ENCODE data around the gene GPATCH1.

Gene GPATCH1

GRCh38 chr19:33063753-33064457, 17.1 kb upstream of the GPATCH1 start:
- no peak for DNase-seq

DNA sequence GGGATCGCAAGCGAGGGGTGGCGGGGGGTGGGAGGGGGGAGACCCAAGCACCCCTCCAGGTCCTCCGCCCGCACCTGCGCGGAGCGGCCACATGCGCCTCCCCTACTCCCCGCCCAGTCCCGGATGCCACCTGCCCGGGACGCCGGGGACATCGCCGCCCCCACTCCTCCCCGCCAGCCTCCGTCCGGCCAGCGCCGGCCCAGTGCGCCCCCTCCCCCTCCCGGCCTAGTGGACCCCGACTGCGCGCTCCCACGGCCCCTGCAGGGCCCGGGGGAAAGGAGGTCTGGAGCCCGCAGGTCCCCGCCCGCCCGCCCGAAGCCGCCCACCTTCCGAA, 16.6 kb upstream of the GPATCH1 start:
- peak; percentile 23 for DNase-seq

- DNase-seq, result peak; percentile 68
Measured at GRCh38 chr19:33064792-33065550, 16.0 kb upstream of the GPATCH1 start, which contains the start of gene RHPN2. Gene RHPN2 (minus strand): TSS chr19:33064888. CDS start chr19:33064852, 36 bp downstream.

GRCh38 chr19:33066543-33066942, 14.4 kb upstream of the GPATCH1 start:
- no peak for DNase-seq

DNA sequence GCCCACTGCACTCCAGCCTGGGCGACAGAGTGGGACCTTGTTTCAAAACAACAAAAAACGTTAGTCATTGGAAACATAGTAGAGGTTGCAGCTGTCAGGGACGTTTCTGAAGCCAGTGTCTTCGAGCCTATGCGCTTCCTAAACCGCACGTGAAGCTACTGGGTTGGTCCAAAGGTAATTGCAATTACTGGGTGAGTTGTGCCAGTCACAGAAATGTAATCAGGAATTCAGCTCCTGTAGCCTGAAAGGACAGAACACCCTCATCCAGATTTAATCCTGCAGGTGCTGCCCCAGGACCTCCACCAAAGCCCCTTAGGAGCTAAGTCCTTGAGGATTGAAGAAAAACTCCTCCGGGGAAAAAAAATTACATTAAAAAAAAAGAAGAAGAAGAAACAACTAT, 13.9 kb upstream of the GPATCH1 start:
- no peak for DNase-seq

GRCh38 chr19:33071887-33072286, 9.1 kb upstream of the GPATCH1 start:
- DNase-seq, result no peak

DNA sequence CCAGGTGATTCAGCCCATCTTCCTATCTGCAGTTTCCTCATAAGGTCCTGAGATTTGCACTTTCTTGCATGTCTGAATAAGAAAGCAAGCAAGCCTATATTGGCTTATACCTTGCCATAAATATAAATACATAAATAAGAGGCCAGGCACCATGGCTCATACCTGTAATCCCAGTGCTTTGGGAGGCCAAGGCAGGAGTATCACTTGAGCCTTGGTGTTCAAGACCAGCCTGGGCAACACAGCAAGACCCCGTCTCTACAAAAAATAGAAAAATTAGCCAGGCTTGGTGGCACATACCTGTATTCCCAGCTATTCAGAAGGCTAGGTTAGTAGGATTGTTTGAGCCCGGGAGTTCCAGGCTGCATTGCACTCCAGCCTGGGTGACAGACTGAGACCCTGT, 5.5 kb upstream of the GPATCH1 start:
- no peak for DNase-seq

DNA sequence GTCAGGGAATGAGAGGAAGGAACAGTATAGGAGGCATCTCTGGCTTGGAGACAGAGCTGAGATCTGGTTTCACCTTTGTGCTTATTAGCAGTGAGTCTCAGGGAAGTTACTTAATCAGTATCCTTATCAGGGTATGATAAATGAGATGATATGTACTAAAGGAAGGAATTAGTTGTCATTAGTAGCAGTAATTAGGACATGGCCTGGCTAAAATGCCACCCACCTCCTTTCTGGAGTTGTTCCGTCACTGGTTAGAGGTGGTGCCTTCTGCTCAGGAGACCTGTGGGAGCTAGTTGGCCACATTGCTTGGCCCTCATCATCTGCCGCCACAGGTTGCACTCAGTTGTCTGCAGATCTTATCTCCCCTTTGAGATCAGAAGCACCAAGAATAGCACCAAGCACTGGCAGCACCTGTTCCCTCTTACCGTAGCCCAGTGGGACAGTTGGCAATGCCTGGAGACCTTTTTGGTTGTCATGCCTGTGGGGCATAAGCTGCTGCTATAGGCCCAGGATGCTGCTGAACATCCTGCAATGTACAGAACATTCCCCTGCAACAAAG, 4.7 kb downstream of the GPATCH1 start:
- DNase-seq, result no peak

DNA sequence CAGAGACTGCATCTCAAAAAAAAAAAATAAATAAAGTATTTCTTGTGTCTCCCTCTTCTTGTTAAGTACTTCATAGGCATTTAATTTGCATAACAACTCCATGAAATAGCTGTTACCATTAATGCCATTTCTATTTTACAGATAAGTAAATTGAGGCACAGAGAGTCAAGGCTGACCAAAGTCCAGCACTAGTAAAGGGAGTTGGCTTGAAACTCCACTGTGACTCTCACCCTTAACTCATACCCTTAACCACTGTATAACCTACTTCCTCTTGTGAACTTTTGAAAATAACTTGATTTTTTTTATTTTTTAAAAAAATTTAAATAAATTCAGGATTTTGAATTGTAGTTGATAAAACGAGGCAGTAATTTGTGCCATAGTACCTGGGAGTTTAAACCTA, 6.0 kb downstream of the GPATCH1 start:
- DNase-seq, result no peak

DNA sequence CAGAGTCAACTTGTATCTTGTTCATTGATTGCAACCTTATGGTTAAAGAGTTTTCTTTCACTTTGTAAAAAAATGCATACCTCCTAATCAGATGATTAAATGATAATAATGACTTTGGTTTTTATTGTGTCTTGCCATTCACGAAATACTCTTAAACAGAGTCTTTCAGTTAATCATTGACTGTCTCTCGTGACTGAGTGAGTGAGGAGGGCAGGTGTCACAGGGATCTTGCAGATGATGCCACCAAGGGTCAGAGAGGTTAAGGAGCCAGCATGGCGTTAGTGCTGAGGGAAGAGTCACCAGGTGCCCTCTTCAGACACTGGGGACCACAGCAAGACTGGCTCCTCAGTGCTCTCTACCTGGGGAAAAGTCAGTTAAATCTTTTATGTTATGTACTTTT, 8.0 kb downstream of the GPATCH1 start:
- no peak for DNase-seq

- no peak for DNase-seq
Measured at GRCh38 chr19:33090179-33090578, 9.2 kb downstream of the GPATCH1 start.

DNA sequence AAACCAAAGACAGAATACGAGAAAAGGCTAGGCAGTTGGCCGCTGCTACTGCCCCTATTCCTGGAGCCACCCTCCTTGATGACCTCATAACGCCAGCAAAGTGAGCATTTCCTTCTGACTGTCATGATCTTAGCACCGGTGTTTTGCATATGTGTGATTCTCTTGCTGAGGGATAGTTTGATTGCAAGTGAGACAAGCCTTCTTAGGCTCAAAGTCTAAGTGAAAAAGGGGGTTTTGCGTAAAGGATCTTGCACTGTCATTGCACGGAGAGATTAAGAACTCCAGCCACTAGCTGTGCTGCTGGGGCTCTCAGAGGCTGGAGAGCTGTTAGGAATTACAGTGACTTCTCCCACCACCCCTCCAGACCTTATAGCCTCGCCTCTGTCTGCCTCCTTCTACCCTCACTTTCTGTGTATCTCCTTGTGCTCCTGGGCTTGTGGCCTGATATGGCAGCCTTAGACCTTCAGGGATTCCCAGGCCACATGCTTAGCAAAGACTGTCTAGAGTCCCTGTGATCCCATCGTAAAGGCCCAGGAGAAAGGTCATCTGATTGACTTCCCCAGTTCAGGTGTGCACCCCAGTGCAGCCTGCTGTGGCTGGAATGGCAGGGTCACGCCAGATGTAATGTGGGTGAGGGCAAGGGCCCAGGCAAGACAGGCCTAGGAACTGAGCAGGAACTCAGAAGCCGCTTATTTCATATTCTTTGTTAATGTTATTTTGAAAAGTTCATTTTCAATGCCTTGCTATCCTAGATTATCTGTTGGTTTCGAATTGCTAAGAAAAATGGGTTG, 12.6 kb downstream of the GPATCH1 start:
- DNase-seq, result no peak

GRCh38 chr19:33094436-33095067, 13.6 kb downstream of the GPATCH1 start:
- no peak for DNase-seq

- no peak for DNase-seq
Measured at GRCh38 chr19:33096005-33096404, 15.0 kb downstream of the GPATCH1 start.

DNA sequence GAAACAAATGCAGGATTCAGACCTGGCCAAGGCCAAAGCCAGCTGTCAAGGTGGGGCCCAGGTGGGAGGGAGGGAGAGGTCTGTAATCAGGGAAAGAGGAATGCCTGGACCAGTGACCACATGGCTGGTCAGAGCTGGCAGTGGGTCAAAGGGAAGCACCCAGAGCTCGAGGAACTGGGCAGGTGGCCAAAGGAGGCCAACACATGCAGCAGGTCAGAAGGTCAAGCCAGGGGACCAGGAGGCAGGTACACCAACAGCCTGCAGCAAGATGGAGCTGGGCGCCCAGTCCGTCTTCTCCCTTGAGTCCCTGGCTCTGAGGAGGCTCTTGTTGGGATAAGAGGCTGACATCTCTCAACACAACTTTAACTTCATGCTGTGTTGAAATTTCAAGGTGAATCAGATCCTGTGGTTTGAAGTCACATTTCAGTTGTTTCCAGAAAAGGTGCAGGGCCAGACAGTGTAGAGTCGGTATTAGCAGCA, 17.1 kb downstream of the GPATCH1 start:
- DNase-seq, result no peak

DNA sequence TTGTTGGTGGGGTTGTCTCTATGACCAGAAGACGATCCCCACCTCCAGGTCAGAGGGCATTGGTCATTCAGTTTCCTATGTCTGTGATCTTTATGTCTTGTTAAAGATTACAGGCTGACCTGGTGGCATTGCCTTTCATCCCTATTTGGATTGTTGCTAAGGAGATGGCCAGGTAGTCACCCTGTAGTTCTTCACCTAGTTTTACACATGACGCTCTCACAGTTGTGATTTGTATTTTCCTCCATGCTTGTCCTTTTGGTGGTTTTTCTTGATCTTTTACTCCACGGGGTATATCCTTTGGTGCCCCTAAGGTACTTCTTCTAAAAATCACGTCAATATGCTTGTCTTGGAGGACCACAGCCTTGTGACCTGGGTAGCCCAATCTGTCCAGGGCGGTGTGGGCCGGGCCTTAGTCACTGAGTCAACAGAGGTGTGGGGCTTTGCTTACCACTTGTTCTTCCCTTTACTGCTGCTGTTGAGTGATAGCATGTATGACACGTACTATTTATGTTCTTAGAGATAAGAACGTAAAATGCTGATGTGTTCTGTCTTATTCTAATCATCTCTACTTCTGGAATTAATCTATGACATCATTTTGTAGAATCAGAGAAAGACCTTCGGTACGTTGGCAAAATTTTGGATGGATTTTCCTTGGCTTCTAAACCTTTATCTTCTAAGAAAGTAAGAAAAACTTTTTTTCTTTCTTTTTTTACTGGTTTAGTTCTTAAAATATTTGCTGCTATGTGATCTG, 20.1 kb downstream of the GPATCH1 start:
- DNase-seq, result no peak

DNA sequence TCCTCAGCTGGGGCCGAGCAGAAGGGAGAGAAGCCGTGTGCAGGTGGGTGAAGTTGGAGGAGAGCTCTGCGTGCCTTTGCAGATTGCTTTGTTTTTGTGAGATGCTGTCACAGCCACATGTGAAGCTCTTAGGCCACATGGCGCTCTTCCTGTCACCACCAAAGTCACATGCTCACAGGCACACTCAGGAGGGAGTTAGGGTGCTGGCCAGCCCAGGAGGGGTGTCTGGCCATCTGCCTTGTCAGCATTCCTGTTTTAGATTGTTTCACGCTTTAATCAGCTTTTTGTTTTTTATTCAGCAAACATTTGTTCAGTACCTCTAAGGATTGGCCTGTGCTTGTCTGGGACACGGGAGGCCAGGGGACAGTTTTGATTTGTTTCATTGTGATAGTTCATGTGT, 21.9 kb downstream of the GPATCH1 start:
- DNase-seq, result no peak

- no peak for DNase-seq
Measured at GRCh38 chr19:33108161-33108560, 27.2 kb downstream of the GPATCH1 start.

GRCh38 chr19:33110137-33110910, 29.3 kb downstream of the GPATCH1 start:
- DNase-seq, result no peak

DNA sequence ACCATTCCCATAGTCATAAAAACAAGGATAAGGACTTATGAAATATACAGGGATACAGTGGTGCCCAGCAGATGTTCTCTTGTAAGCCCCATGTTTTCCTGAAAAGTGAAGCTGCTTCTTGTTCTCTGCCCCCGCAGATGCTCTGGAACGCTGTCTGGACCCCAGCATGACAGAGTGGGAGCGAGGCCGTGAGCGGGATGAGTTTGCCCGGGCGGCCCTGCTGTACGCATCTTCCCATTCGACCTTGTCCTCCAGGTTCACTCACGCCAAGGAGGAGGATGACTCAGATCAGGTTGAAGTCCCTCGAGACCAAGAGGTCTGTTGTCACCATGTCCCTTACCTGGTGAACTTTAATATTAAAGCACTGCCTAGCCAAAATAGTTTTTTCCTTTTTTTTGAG, 30.6 kb downstream of the GPATCH1 start:
- DNase-seq, result no peak

- DNase-seq, result no peak
Measured at GRCh38 chr19:33114312-33114711, 33.3 kb downstream of the GPATCH1 start.
